GM19324 (cell line): ENCODE data around the gene BTG2.
A peak's percentile ranks its signal among the peaks of the same experiment; 100 is the strongest.
"Not testable (repeated sequence)": the region's sequence is repeated elsewhere in the genome, so short reads cannot be mapped to it uniquely, and the experiment has no call there.

Experiments
- ATAC-seq: cut with Tn5 transposase; IDR thresholded peaks from one replicate; pipeline ENCODE4 v1.9.1; 2021; ENCODE audit warnings: mild to moderate bottlenecking, moderate library complexity; ENCODE audit not compliant: unreplicated experiment, low FRiP score

Gene BTG2

DNA sequence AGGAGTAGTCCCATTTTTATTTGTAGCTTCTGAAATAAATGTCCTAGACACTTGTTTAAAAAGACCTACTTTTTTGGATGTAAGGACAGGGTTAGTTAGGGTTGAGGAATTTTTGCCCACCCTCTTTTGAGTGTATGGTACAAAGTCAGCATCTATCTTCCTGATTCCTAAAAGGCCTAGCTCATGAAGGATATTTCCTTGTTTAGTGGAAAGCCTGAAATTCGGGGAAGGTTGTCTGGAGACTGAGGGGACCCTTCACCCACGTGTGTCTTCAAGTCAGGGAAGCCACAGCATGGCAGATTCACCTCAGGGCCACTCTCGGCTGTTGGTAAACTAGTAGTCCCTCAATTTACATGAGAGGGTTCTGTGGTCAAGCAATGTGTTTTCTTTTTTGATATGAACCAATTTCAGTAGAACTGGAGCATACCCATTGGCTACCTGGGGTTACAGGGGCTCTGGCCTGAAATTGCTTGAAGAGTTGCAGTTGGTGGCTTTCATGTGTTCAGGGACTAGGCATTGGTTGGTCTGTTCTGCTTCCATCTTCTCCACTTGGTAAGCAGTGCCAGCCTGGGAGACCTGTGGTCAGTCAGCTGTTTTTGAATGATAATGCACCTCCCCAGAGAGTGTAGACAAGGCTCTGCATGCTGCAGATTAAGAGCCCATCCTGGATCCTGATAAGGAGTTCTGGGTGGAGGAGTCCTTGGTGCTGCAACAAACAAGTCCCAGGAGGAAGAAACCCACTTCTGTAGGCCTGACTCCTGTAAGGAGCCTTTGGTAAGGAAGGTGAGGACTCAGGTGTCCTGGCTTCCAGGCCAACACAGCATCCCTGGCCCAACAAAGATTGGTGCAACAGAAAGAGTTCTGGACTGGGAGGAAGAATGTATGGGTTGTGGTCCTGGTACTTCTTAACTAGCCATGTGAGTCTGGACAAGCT, 6.3 kb downstream of the BTG2 start:
- ATAC-seq, result no peak

DNA sequence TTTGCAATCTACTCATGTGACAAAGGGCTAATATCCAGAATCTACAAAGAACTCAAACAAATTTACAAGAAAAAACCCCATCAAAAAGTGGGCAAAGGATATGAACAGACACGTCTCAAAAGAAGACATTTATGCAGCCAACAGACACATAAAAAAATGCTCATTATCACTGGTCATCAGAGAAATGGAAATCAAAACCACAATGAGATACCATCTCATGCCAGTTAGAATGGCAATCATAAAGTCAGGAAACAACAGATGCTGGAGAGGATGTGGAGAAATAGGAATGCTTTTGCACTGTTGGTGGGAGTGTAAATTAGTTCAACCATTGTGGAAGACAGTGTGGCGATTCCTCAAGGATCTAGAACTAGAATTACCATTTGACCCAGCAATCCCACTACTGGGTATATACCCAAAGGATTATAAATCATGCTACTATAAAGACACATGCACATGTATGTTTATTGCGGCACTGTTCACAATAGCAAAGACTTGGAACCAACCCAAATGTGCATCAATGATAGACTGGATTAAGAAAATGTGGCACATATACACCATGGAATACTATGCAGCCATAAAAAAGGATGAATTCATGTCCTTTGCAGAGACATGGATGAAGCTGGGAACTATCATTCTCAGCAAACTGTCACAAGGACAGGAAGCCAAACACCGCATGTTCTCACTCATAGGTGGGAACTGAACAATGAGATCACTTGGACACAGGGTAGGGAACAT, 8.9 kb downstream of the BTG2 start:
- not testable (repeated sequence) for ATAC-seq

DNA sequence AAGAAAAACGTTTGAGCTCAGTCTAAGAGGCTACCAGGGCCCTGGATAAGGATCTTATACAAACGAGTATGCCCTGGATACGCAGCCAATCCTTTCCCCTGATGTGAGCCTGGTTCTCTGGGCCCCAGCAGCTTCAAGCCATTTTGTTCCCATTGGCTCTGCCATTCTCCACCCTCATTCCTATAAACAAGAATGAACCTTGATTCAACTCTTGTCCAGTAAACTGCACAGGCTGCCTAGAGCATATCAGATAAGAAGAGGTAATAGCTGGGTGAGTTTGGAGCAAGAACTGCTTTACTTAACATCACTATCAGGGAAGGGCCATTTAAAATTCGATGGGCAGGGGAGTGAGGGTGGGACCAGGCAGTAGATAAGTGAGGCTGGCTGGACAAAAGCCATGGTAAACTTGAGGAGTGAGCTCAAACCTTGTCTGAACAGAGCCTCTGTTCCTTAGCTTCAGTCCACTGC, 11.3 kb downstream of the BTG2 start:
- ATAC-seq, result no peak

DNA sequence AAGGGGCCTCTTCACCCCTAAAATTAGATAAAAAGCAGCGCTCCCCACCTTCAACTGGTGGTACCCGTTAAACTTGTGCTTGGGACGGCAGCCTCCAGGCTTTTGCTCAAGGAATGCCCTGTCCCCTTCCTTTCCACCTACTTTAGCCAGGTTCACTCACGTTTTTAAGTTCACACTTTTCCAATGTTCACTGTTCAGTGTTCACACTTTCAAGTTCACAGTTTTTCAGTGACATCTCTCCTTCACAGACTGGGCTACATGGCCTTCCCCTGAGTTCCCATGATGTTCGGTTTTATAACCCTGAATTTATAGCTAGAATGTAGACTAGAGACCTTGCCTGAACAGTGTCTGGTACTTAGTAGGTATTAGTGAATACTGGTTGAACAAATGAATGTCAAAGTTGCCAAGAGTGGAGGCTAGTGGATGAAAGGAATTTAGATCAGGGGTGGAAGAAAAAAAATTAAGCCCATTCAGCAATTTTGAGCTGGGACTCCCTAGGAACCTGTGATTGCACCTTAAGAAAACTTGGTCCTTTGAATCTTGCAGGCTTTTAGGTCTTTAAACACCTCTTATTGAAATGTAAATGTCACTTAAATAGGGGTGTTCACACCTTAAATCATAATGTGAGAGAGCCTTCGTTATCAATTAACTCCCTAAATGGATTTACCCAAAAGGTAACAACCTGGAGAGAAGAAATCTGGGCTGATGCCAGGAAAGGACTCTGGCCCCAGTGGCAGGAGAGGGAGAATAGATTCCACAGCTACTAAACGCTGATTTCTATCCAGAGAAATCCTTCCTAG, 12.3 kb downstream of the BTG2 start:
- ATAC-seq, result no peak

DNA sequence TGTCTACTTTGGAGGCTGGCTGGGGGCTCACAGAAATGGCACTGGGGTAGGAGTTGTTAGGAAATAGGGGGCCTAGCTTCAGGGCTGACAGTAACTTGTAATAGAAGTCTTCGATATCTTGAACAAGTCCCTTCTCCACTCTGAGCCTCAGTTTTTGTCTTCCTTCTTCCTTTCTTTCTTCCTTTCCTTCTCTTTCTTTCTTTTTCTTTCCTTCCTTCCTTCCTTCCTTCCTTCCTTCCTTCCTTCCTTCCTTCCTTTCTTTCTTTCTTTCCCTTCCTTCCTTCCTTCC, 12.9 kb downstream of the BTG2 start:
- no peak for ATAC-seq

DNA sequence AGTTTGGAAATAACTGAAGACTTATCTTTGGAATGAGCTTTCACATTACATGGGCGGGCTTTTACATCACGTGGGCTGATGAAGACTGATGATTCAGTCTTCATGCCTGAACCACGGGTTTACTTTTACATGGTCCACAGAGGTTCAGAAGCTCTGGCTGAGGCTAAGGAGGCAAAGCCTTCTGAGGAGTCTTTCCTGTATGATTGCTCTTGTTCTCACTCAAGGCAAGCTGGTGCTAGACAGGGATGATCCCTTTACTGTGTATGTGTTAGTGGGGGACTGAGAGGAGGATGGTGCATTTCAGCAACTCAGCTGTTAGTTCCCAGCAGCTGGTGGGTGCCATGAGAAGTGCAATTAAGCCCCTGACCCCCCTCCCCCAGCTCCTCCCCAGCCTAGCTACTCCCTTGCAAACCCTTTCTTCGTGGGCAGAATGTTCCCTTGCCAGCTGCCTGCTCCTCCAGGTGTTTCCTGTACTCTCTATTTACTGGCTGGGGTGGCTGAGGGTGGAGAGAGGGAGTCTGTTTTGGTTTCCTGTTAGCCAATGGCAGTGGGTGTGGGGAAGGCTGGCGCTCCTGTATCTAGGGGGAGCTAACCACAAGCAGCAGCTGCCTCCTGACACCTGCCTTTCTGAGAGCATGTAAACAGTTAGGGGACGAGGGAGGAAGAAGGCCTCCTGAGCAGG, 15.4 kb downstream of the BTG2 start:
- ATAC-seq, result peak; percentile 61

DNA sequence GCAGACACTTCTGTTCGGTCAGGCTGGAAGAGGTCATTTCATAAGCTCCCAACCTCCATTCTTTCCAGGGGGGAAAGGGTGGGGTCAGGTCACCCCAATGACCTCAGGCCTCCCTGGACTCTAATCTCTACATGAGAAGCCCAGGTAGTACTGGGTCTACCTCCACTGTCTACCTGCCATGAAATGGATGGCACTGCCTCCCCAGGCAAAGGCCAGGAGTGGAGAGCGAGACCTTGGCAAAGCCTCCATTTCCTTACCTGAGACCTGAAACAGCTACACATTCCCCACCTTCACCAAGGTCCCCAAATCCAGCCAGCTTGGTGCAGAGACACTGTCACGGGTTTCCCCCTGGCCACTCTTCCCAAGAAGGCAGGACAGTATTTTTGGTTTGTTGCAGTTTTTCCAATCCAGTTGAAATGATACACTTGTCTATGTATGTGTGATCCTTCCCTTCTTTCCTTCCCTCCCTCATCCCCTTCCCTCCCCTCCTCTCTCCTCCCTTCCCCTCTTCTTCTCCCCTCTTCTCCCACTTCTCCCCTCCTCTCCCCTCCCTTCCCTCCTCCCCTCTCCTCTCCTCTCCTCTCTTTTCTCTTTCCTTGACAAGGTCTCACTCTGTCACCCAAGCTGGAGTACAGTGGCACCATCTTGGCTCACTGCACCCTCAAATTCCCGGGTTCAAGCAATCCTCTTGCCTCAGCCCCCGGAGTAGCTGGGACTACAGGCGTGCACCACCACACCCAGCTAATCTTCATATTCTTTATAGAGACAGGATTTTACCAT, 16.1 kb downstream of the BTG2 start:
- no peak for ATAC-seq

DNA sequence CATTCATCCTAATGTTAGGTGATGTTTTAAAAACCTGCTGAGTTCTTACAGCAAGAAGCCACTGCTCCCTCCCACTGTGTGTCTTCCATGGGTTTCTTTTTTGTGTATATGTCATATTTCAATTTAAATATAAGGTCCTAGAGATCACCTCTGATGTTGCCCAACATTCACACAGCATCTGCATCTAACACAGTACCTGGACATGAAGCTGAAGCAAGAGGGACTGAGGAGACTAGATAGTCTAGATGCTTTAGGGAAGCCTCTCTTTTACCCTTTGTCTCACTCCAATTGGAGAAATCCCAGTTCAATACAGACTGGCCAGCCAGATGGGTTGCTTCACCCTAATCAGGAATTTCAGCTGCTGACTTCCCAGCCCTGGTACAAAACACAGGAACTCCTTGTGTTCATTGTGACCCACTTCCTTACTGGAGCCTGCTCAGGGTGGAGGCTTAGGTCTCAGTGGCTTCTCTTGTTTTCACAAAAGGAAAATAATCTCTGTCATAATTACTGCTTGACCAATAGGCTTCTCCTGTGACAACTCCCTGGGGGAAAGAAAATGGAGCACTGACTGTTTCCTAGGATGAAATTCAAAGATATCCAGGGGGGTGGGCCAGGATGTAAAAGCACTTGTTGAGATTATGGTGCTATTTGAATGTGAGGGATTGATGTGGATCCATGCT, 17.3 kb downstream of the BTG2 start:
- ATAC-seq, result no peak

DNA sequence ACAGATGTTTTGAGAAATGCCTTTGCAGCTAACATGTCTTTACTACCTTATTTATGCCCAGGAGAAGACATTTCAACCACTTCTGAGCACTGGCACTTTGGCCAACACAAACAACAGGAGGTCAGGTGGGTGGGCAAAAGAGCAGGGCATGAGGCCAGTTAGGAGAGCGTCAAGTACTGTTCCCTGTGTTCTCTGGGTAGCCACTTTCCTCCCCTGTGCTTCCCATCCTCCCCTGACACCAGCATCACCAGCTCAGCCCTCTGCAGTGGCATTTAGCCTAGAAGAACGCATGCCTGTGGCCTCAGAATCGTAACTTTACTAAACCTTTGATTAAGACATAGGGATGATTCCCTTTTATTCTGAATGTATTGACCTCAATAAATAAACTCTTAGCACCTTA, 18.3 kb downstream of the BTG2 start:
- ATAC-seq, result no peak

DNA sequence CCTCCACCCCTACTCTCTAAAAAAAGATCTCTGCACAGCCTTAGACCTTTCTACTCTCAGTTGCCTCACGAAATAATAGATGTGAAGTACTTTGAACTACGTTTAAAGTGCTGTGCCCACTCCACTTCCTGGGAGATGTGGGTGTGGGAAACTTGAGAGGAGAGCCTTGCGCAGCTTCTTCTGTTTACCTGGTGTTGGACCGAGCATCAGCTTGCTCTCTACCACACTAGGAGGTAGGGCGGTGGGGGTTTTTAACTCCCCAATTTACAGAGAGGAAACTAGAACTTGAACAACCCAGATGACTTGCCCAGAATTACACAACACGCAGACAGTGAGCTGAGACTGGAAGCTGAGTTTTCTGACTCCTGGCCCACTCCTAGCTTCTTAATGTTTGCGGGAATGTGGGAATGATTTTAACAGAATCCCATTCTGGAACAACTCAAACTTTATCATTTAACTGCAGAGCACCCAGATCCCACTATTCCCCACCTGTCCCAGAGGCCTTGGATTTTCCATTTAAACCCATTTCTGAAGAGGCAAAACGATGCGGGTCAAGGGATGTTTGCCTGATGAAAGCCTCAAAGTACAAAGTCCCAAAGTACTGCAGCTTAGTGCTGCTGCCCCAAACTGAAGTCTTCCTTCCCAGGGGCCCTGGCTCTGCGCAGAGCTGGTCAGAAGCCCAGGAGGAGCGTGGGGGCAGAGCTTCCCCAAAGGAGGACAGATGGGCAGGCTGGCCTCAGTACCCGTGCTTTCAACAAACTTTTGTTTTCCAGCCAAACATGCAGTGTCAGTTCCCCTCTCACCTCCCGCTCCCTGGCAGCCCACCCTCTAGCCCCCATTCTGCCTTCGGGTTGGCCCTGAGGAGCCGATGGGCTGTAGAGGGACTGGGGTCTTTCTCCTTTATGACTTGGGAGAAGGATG, 19.0 kb downstream of the BTG2 start:
- ATAC-seq, result no peak

DNA sequence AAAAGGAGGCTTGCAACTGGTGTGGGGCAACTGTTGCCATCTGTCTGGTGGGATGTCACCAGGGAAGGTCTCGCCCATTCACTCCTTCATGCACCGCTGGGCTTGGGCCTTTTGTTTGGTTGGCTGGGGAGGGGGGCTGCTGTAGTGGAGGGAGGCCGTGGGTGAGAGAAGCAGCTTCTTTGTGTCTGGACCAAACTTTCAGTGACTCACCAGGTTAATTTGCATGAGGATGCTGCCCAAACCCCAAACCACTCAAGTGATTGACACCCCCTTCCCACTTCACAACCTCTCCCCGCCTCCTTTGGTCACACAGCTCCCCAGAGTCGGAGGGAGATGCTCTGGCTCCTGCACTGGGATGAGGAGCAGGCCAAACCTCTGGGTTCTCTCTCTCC, 19.7 kb downstream of the BTG2 start:
- ATAC-seq, result peak; percentile 28

DNA sequence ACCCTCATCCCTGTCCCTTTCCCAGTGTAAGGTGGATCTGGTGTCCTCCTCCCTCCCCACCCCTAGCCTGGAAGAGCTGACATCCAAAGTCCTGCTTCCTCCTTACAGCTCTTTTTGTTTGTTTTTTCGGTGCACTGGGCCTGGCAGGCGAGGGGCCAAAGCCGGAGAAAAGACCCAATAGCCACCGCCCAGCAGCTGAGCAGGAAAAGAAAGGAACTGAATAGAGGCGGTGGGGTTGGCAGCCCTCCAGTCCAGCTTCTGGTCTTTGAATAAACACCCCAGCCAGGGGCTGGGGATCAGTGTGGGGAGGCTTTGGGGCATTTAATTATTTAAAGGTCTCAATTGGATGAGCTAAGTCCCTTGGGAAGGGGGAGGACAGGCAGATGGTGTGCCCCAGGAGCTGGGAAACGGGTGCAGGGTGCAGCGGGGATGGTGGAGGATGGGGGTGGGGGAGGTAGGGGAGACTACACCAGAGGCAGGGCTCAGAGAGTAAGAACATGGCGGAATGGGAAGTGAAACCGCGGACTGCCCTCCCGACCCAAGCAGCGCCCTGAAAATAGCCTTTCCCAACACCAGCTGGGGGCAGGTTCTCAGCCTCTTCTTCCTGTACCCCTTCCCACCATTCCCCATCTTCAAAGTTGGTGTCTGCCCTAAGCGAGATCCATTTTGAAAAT, 20.2 kb downstream of the BTG2 start:
- ATAC-seq, result no peak

DNA sequence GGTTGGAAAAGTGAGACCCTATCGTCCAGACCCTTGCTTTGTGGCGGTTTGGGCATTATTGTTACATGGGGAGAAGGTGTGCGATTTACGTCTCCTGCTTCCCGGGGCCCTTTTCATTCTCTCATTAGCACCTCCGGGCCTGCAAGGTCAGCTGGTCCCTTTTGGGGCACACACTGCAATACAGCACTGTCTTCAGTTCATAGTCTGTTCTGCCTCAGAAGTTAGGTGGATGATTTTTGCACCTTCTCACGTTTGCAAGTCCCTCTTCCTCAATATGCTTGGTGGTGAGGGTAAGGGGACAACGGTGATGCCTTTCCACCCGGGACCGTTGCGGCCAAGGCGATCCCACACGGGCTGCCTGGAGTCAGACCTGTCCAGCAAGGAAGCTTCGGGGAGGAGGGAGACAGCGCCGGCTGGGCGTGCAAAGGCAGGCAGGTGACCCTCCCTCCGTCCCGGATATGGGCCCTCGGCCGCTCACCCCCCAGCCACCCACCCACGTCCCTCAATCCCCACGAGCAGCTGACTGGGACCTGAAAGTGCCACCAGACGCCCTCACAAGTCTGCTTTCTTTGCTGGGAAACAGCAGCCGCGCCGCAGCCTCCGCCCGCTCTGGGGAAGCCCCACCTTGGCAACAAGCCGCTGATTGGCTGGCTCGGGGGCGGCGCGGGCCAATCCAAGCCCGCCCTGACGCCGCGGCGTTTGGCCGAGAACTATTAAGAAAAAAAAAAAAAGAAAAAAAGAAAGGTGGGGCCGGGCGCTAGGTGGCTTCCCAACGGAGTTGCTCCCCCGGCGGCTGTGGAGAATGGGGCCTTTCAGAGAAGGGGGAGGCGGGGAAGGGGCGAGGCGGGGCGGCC, 21.7 kb downstream of the BTG2 start:
- ATAC-seq, result peak; percentile 71

DNA sequence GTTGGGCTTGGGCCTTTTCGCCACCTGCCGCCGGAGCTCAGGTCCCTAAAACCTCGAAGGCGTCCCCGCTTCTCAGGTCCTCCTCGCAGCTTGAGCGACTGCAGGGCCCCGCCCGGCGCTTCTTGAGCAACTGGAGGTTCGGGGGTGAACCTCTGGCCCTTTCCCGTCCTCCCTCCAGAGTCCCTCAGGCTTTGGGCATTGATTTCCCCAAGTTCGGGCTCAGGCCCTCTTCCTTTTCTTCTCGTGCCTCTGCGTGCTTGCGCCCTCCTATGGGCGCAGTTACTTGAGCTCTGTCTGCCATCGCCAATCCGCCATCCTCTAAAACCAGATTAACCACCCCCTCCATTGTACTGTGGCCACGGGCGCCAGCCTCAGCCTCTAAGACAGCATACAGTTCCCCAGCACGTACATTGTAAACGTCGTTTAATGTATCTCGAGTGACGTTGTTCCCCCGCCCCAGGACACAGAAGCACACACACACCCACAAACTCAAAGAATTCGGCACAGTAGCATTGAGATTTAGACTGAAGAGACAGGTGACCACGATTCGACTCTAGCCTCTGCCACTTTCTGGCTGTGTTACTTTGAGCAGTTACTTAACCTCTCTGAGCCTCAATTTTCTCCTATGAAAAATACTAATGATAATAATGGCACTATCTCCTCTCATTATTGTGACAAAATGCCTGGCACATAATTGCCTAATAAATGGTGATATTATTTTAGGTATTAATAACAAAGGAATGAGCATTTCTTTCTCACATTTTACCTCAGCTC, 22.6 kb downstream of the BTG2 start:
- ATAC-seq, result peak; percentile 26

DNA sequence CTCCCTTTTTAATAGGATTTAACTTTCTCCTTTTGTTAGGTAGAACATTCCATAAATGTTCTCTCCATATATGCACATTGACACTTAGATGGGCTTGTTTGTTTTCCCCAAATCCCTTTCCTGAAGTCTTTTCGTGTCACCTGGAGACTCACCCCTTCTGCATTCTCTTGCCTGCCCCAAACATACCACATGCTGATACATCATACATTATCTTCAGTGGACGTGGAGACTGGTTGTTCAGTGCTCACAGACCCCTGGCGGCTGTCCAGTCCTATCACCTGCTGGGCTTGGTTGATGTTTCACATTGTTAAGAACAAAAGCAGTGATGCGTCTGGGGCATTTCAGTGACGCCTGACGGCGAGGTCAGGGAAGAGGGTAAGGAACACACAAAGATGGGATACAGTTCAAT, 23.4 kb downstream of the BTG2 start:
- ATAC-seq, result no peak

DNA sequence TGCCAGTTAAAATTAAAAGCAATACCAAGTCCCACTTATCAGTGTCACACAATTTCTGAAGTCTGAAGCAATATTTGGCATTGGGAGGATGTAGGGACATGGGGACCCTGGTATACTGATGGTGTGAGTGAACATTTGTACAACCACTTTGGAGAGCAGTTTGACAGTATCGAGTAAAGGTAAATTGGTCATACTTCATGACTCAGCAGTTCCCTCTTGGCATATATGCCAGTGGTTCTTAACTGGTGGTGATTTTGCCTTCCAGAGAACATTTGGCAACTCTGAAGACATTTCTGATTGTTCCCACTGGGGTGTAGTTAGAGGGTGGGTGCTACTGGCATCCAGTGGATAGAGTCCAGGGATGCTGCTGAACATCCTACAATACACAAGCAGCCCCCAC, 25.9 kb downstream of the BTG2 start:
- ATAC-seq, result no peak
